SK-N-SH (cell line): Measurements from ENCODE around the gene CBFA2T2. TPM values are rescaled to one million over a fixed set of nuclear protein-coding genes. Genes with fewer than 3 reads are reported as not detected.
A peak's percentile ranks its signal among the peaks of the same experiment; 100 is the strongest.

Source experiments
- CTCF ChIA-PET: fragments of 300-600, 350-600 bp; formaldehyde crosslinking; extraction: SDS; loops from one replicate; lab custom pipeline; 2021; lab: Yijun Ruan, JAX
- POLR2A ChIA-PET: fragments of 350-600 bp; sonication (Branson Sonifier 250); formaldehyde crosslinking; extraction: SDS; loops from one replicate; lab custom pipeline; 2020; ENCODE audit warnings: antibody characterized with exemption, inconsistent platforms; lab: Yijun Ruan, JAX
- DNase-seq: peaks from one replicate; pipeline ENCODE4 v3.0.0; 2012
- H2AFZ ChIP-seq: fragments of 200-600 bp; sonication (generic); 2 replicates; pipeline ENCODE4 v1.8.1; 2016; ENCODE audit warnings: antibody characterized with exemption, mild to moderate bottlenecking, low read depth
- H3F3A ChIP-seq: fragments of 200-600 bp; sonication (generic); replicated peaks from 2 replicates; pipeline ENCODE3; 2016; ENCODE audit warnings: antibody characterized with exemption, mild to moderate bottlenecking; ENCODE audit not compliant: insufficient read depth
- H3K27ac ChIP-seq, 2 experiments: fragments of 200-500 bp in 1 of 2; fragments of 200-600 bp in 1 of 2; sonication (Bioruptor generic) in 1 of 2; sonication (generic), shearing (Covaris generic) in 1 of 2; 2 replicates each; pipeline versions ENCODE4 v1.5.1 to v1.6.1; 2014 to 2016; ENCODE audit warnings: low read depth in 2 of 2, inconsistent platforms in 1 of 2, low read length in 1 of 2, mild to moderate bottlenecking in 1 of 2, mixed read lengths in 1 of 2
- H3K27me3 ChIP-seq: fragments of 200-600 bp; sonication (generic), shearing (Covaris generic); 2 replicates; pipeline ENCODE4 v1.6.1; 2016; ENCODE audit warnings: mixed run types; ENCODE audit not compliant: insufficient read depth
- H3K36me3 ChIP-seq, 2 experiments: fragments of 200-500 bp in 1 of 2; fragments of 200-600 bp in 1 of 2; sonication (Bioruptor generic) in 1 of 2; sonication (generic) in 1 of 2; replicated peaks in 1 of 2; 2 replicates each; pipeline versions ENCODE3 to v1.5.1; 2014 to 2016; ENCODE audit warnings: low read length in 1 of 2, mild to moderate bottlenecking in 1 of 2; ENCODE audit not compliant: insufficient read depth in 2 of 2, control insufficient read depth in 1 of 2
- H3K4me1 ChIP-seq, 2 experiments: fragments of 200-500 bp in 1 of 2; fragments of 200-600 bp in 1 of 2; sonication (Bioruptor generic) in 1 of 2; sonication (generic), shearing (Covaris generic) in 1 of 2; 2 replicates each; pipeline versions ENCODE4 v1.5.1 to v1.6.1; 2014 to 2016; ENCODE audit warnings: low read depth in 1 of 2, low read length in 1 of 2, mixed run types in 1 of 2; ENCODE audit not compliant: insufficient read depth in 2 of 2, control insufficient read depth in 1 of 2
- H3K4me2 ChIP-seq: fragments of 200-600 bp; sonication (generic), shearing (Covaris generic); 2 replicates; pipeline ENCODE4 v1.6.1; 2017; ENCODE audit warnings: mixed run types
- H3K4me3 ChIP-seq, 2 experiments: fragments of 200-500 bp in 1 of 2; fragments of 200-600 bp in 1 of 2; sonication (Bioruptor generic) in 1 of 2; sonication (generic), shearing (Covaris generic) in 1 of 2; 2 replicates each; pipeline versions ENCODE4 v1.5.1 to v1.8.1; 2014 to 2016; ENCODE audit warnings: low read depth in 2 of 2, inconsistent platforms in 1 of 2, low read length in 1 of 2, mild to moderate bottlenecking in 1 of 2, mixed read lengths in 1 of 2, moderate library complexity in 1 of 2
- H3K79me2 ChIP-seq: fragments of 200-600 bp; sonication (generic); 2 replicates; pipeline ENCODE4 v1.8.1; 2017; ENCODE audit warnings: mild to moderate bottlenecking; ENCODE audit not compliant: insufficient read depth
- H3K9ac ChIP-seq: fragments of 200-600 bp; sonication (generic); 2 replicates; pipeline ENCODE4 v1.6.1; 2017; ENCODE audit warnings: mixed run types
- H3K9me2 ChIP-seq: fragments of 200-600 bp; sonication (generic); 2 replicates; pipeline ENCODE4 v1.6.1; 2017; ENCODE audit warnings: mixed run types
- H3K9me3 ChIP-seq: fragments of 200-600 bp; sonication (generic); 2 replicates; pipeline ENCODE4 v1.6.1; 2017; ENCODE audit warnings: mixed run types, mild to moderate bottlenecking, moderate library complexity
- H4K20me1 ChIP-seq: fragments of 200-600 bp; sonication (generic); 2 replicates; pipeline ENCODE4 v1.6.1; 2017; ENCODE audit warnings: mild to moderate bottlenecking, mixed run types; ENCODE audit not compliant: insufficient read depth
- CTCF ChIP-seq: fragments of 200-600 bp; sonication (generic); IDR thresholded peaks from 2 replicates; pipeline ENCODE4 v1.6.1; 2017; ENCODE audit warnings: antibody characterized with exemption, mild to moderate bottlenecking, moderate library complexity
- ELF1 ChIP-seq: IDR thresholded peaks from 2 replicates; pipeline ENCODE4 v1.4.0; 2012
- EZH2phosphoT487 ChIP-seq: fragments of 200-600 bp; sonication (generic); IDR thresholded peaks from 2 replicates; pipeline ENCODE4 v1.6.1; 2017; ENCODE audit warnings: low read depth, mixed run types, mild to moderate bottlenecking, antibody characterized with exemption, moderate library complexity, borderline replicate concordance
- FOXJ3 ChIP-seq: sonication (generic); formaldehyde crosslinking; IDR thresholded peaks from 2 replicates; pipeline ENCODE4 v1.5.1; 2020; ENCODE audit warnings: mild to moderate bottlenecking, missing genetic modification reagents
- JUND ChIP-seq: IDR thresholded peaks from 2 replicates; pipeline ENCODE4 v1.4.0; 2012
- NFIC ChIP-seq: IDR thresholded peaks from 2 replicates; pipeline ENCODE4 v1.4.0; 2012; ENCODE audit warnings: borderline replicate concordance
- TAF1 ChIP-seq: IDR thresholded peaks from 2 replicates; pipeline ENCODE4 v1.6.1; 2012; ENCODE audit warnings: low read depth, mild to moderate bottlenecking, low read length, moderate library complexity, borderline replicate concordance
- WGBS: methylation state at CpG from one replicate; pipeline ENCODE4 v1.1.6; 2017; ENCODE audit warnings: low lambda C conversion rate; 5-methylcytosine and 5-hydroxymethylcytosine counted together
- polyA plus RNA-seq, 3 experiments: library from polyadenylated mRNA; depleted of rRNA; stranded (reverse); fragments of >200 nt; gene quantifications; 2 replicates each; pipeline ENCODE4 v1.2.3, GENCODE V29; 2012
- TF ChIP-seq, protein P1 (sequence below): IDR thresholded peaks from 2 replicates; pipeline ENCODE4; 2012

CBFA2T2 gene
- polyA plus RNA-seq, 1 of the 3 experiments (the other 2 are of a cell fraction), result 11.0 TPM

GRCh38 chr20:33568868-33569801, 79.2 kb downstream of the CBFA2T2 start:
- Histone ChIP-seq H3K4me3 (no peak overlapping the region), H3K9ac (no peak overlapping the region), H3K9me2 (no peaks in the 10 kb centered on the region), H4K20me1 (peaks cover 5% of the 10 kb centered on the region; the same call in 1 of the 2 replicates), H3K4me1 (peaks cover 0 to 35% of the 10 kb centered on the region in 2 experiments; a peak in 2 of 4 replicates), H2AFZ (no peak overlapping the region), H3K27me3 (no peaks in the 10 kb centered on the region), H3F3A (no peaks in the 10 kb centered on the region), H3K9me3 (no peaks in the 10 kb centered on the region), H3K27ac (peak overlapping the region in 1 of 2 experiments; percentile 98; a peak in 2 of 4 replicates), H3K36me3 (peaks cover 0 to 16% of the 10 kb centered on the region in 2 experiments), H3K79me2 (peaks cover 30% of the 10 kb centered on the region), H3K4me2 (no peak overlapping the region)
- WGBS, result 42% methylated on average over 3 of the region's 3 CpGs
- no peak for DNase-seq
- ChIA-PET CTCF (interaction anchor here (0.6 to 3.5 kb wide), 6 partner anchors 8 to 112 kb away, joined by 3 to 19 read pairs (median 3); no protein-coding TSS in a partner anchor), POLR2A (interaction anchor here (1.1 to 1.6 kb wide), 5 partner anchors 10 to 80 kb away, joined by 4 to 14 read pairs (median 7); partner anchors contain the start of gene CBFA2T2)
- TF ChIP-seq CTCF (no peak), ELF1 (no peak), NFIC (no peak), EZH2phosphoT487 (no peak)
- TF ChIP-seq, protein P1, sequence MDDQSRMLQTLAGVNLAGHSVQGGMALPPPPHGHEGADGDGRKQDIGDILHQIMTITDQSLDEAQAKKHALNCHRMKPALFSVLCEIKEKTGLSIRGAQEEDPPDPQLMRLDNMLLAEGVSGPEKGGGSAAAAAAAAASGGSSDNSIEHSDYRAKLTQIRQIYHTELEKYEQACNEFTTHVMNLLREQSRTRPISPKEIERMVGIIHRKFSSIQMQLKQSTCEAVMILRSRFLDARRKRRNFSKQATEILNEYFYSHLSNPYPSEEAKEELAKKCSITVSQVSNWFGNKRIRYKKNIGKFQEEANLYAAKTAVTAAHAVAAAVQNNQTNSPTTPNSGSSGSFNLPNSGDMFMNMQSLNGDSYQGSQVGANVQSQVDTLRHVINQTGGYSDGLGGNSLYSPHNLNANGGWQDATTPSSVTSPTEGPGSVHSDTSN, result no peak

DNA sequence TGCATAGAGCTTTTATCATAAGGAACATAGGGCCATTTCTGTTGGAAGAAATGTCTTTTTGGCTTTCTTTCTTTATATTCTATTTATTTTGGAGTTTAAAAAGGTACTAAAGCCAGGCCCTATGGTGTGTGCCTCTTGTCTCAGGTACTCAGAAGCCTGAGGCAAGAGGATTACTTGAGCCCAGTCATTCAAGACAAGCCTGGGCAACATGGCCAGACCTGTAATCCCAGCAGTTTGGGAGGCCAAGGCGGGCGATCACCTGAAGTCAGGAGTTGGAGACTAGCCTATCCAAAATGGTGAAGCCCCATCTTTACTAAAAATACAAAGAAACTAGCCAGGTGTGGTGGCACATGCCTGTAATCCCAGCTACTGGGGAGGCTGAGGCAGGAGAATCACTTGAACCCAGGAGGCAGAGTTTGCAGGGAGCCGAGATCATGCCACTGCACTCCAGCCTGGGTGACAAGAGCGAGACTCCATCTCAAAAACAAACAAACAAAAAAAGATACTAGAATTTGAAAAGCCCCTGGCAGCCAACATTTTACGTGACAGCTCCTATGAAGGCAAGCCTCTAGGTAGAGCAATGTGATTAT, 80.0 kb downstream of the CBFA2T2 start:
- H3K36me3 ChIP-seq, result peaks cover 0 to 16% of the 10 kb centered on the region in 2 experiments
- H3F3A ChIP-seq, result no peaks in the 10 kb centered on the region
- TF ChIP-seq JUND (no peak), FOXJ3 (CRISPR knock-in tag) (no peak), NFIC (no peak), TAF1 (no peak)
- H3K4me3 ChIP-seq, result no peak overlapping the region
- no peaks in the 10 kb centered on the region for H3K9me3 ChIP-seq
- peaks cover 26% of the 10 kb centered on the region for H3K79me2 ChIP-seq
- H3K4me1 ChIP-seq, result peaks cover 0 to 35% of the 10 kb centered on the region in 2 experiments; a peak in 2 of 4 replicates
- WGBS, result 95% methylated on average over 5 of the region's 5 CpGs
- peak overlapping the region in 1 of 2 experiments; percentile 98; a peak in 2 of 4 replicates for H3K27ac ChIP-seq
- no peaks in the 10 kb centered on the region for H3K9me2 ChIP-seq
- peaks cover 5% of the 10 kb centered on the region; the same call in 1 of the 2 replicates for H4K20me1 ChIP-seq
- no peak overlapping the region for H2AFZ ChIP-seq
- H3K9ac ChIP-seq, result no peak overlapping the region
- no peak for DNase-seq
- H3K27me3 ChIP-seq, result no peaks in the 10 kb centered on the region
- CTCF ChIA-PET, result interaction anchor here (0.6 to 1.6 kb wide), 5 partner anchors 16 to 112 kb away, joined by 3 to 5 read pairs (median 4); no protein-coding TSS in a partner anchor
- H3K4me2 ChIP-seq, result no peak overlapping the region
- POLR2A ChIA-PET, result no interaction called here
